NT2/D1 (cell line): ENCODE results near the gene TEX14.

Experiments
- SUZ12 ChIP-seq: IDR thresholded peaks from 2 replicates; pipeline ENCODE4 v1.6.1; 2011; ENCODE audit not compliant: insufficient read length, insufficient read depth; ENCODE audit errors: extremely low read depth
- ZNF274 ChIP-seq: IDR thresholded peaks from 2 replicates; pipeline ENCODE4 v1.6.1; 2011; ENCODE audit warnings: mild to moderate bottlenecking, low read depth, low read length

GRCh38 chr17:58626905-58627304 lies 64.9 kb downstream of the TEX14 start:
- no peak for TF ChIP-seq ZNF274
- TF ChIP-seq SUZ12: no peak
